HG02981 (cell line): Measurements from ENCODE around the gene AIPL1.
"Not testable (repeated sequence)": the region's sequence is repeated elsewhere in the genome, so short reads cannot be mapped to it uniquely, and the experiment has no call there.

Experiments used
- ATAC-seq: cut with Tn5 transposase; IDR thresholded peaks from one replicate; pipeline ENCODE4 v1.9.1; 2021; ENCODE audit warnings: mild to moderate bottlenecking, moderate library complexity; ENCODE audit not compliant: unreplicated experiment

The AIPL1 gene

GRCh38 chr17:6435051-6435450, at the start of gene AIPL1:
AIPL1 (minus strand) TSS chr17:6435121; CDS start chr17:6435104, 17 bp downstream.
- no peak for ATAC-seq

GRCh38 chr17:6483507-6483906, 48.6 kb upstream of the AIPL1 start:
- no peak for ATAC-seq

GRCh38 chr17:6482796-6483195, 47.9 kb upstream of the AIPL1 start:
- not testable (repeated sequence) for ATAC-seq

- ATAC-seq: no peak
Measured at GRCh38 chr17:6482105-6482455, 47.2 kb upstream of the AIPL1 start.

- ATAC-seq: no peak
Measured at GRCh38 chr17:6480303-6480675, 45.4 kb upstream of the AIPL1 start.

- no peak for ATAC-seq
Measured at GRCh38 chr17:6479622-6480302, 44.8 kb upstream of the AIPL1 start.

- ATAC-seq: no peak
Measured at GRCh38 chr17:6478486-6478885, 43.6 kb upstream of the AIPL1 start.

- no peak for ATAC-seq
Measured at GRCh38 chr17:6477831-6478383, 43.0 kb upstream of the AIPL1 start.

- ATAC-seq: no peak
Measured at GRCh38 chr17:6476810-6477179, 41.9 kb upstream of the AIPL1 start.

GRCh38 chr17:6476076-6476809, 41.3 kb upstream of the AIPL1 start:
- no peak for ATAC-seq

- ATAC-seq: no peak
Measured at GRCh38 chr17:6475411-6475810, 40.5 kb upstream of the AIPL1 start.

GRCh38 chr17:6474906-6475305, 40.0 kb upstream of the AIPL1 start:
- ATAC-seq: no peak

GRCh38 chr17:6474376-6474775, 39.5 kb upstream of the AIPL1 start:
- no peak for ATAC-seq

- ATAC-seq: no peak
Measured at GRCh38 chr17:6473128-6473767, 38.3 kb upstream of the AIPL1 start.

GRCh38 chr17:6472517-6472916, 37.6 kb upstream of the AIPL1 start:
- no peak for ATAC-seq

GRCh38 chr17:6471531-6472465, 36.9 kb upstream of the AIPL1 start:
- ATAC-seq: no peak

- ATAC-seq: no peak
Measured at GRCh38 chr17:6470751-6471521, 36.0 kb upstream of the AIPL1 start.

- ATAC-seq: no peak
Measured at GRCh38 chr17:6470146-6470718, 35.3 kb upstream of the AIPL1 start.

- ATAC-seq: no peak
Measured at GRCh38 chr17:6468051-6468790, 33.3 kb upstream of the AIPL1 start.
